GM23338 (cell line): ENCODE results near the gene OR9A2. TPM values are rescaled to one million over a fixed set of nuclear protein-coding genes. Genes with fewer than 3 reads are reported as not detected.

ENCODE experiments used
- ATAC-seq: fragments of 200-7000 bp; cut with Tn5 transposase; 3 replicates; pipeline ENCODE4 v1.9.1; 2020
- DNase-seq: peaks from one replicate; pipeline ENCODE4 v3.0.0-alpha.2; 2015; ENCODE audit warnings: low spot score
- H2AFZ ChIP-seq: fragments of 200-600 bp; sonication (generic); 2 replicates; pipeline ENCODE4 v1.8.0; 2016; ENCODE audit warnings: antibody characterized with exemption, mild to moderate bottlenecking, moderate library complexity
- H3F3A ChIP-seq: fragments of 200-600 bp; sonication (generic); replicated peaks from 2 replicates; pipeline ENCODE4 v1.8.0; 2017; ENCODE audit warnings: antibody characterized with exemption, mixed run types, low read depth
- H3K27ac ChIP-seq: fragments of 200-600 bp; sonication (generic); 2 replicates; pipeline ENCODE4 v1.6.1; 2016; ENCODE audit warnings: low read depth
- H3K27me3 ChIP-seq: fragments of 200-600 bp; sonication (generic); 2 replicates; pipeline ENCODE4 v1.8.0; 2016; ENCODE audit warnings: mild to moderate bottlenecking, mixed run types, moderate library complexity; ENCODE audit not compliant: insufficient read depth
- H3K36me3 ChIP-seq: fragments of 200-600 bp; sonication (generic); 2 replicates; pipeline ENCODE4 v1.8.0; 2016; ENCODE audit warnings: mild to moderate bottlenecking; ENCODE audit not compliant: insufficient read depth
- H3K4me1 ChIP-seq: fragments of 200-600 bp; sonication (generic); 2 replicates; pipeline ENCODE4 v1.8.0; 2016; ENCODE audit warnings: mild to moderate bottlenecking, moderate library complexity; ENCODE audit not compliant: insufficient read depth
- H3K4me2 ChIP-seq: fragments of 200-600 bp; sonication (generic); 2 replicates; pipeline ENCODE4 v1.7.1; 2017; ENCODE audit warnings: mixed run types
- H3K4me3 ChIP-seq: fragments of 200-600 bp; sonication (generic); 2 replicates; pipeline ENCODE4 v1.6.1; 2016; ENCODE audit warnings: mixed run types
- H3K79me2 ChIP-seq: fragments of 200-600 bp; sonication (generic); replicated peaks from 2 replicates; pipeline ENCODE4 v1.8.0; 2017; ENCODE audit warnings: mild to moderate bottlenecking; ENCODE audit not compliant: insufficient read depth
- H3K9me2 ChIP-seq: fragments of 200-600 bp; sonication (generic); 2 replicates; pipeline ENCODE4 v1.8.0; 2017; ENCODE audit not compliant: insufficient read depth
- H4K20me1 ChIP-seq: fragments of 200-600 bp; sonication (generic); replicated peaks from 2 replicates; pipeline ENCODE4 v1.8.0; 2017; ENCODE audit warnings: mild to moderate bottlenecking; ENCODE audit not compliant: insufficient read depth
- H3K27ac Mint-ChIP-seq: 2 replicates; pipeline ENCODE4 v1.8.0; 2020; ENCODE audit warnings: inconsistent platforms, mild to moderate bottlenecking, moderate library complexity, mixed read lengths
- H3K27me3 Mint-ChIP-seq: 3 replicates; pipeline ENCODE4 v1.8.0; 2022; ENCODE audit warnings: low read depth, mild to moderate bottlenecking, moderate library complexity, mixed read lengths, inconsistent platforms; ENCODE audit not compliant: insufficient read depth, poor library complexity
- H3K36me3 Mint-ChIP-seq: 3 replicates; pipeline ENCODE4 v1.8.0; 2021; ENCODE audit warnings: low read depth, mild to moderate bottlenecking, inconsistent platforms, moderate library complexity, mixed read lengths
- H3K4me1 Mint-ChIP-seq: 3 replicates; pipeline ENCODE4 v1.8.0; 2020; ENCODE audit warnings: mild to moderate bottlenecking, inconsistent platforms, mixed read lengths
- H3K4me3 Mint-ChIP-seq: 3 replicates; pipeline ENCODE4 v1.8.0; 2021; ENCODE audit warnings: moderate library complexity, mild to moderate bottlenecking, inconsistent platforms, mixed read lengths
- H3K9me3 Mint-ChIP-seq: 3 replicates; pipeline ENCODE4 v1.8.0; 2020; ENCODE audit warnings: moderate library complexity, mild to moderate bottlenecking, inconsistent platforms, mixed read lengths
- CTCF ChIP-seq, 2 experiments: fragments of 200-600 bp in 1 of 2; sonication (generic) in 1 of 2; conservative IDR thresholded peaks; 2 replicates each; pipeline versions ENCODE4 v1.5.1 to v1.6.1; 2016 to 2017; ENCODE audit warnings: antibody characterized with exemption in 2 of 2, low read depth in 2 of 2, mild to moderate bottlenecking in 2 of 2, moderate library complexity in 1 of 2
- EZH2 ChIP-seq: fragments of 200-600 bp; sonication (generic); IDR thresholded peaks from one replicate; pipeline ENCODE4 v1.8.0; 2017; ENCODE audit warnings: antibody characterized with exemption, mild to moderate bottlenecking, low read depth; ENCODE audit not compliant: unreplicated experiment
- ZNF114 ChIP-seq: fragments of 250-450 bp; sonication (Bioruptor Pico); IDR thresholded peaks from 2 replicates; pipeline ENCODE4 v1.5.0; 2020; ENCODE audit warnings: mild to moderate bottlenecking, moderate library complexity
- ZNF462 ChIP-seq: fragments of 250-450 bp; sonication (Bioruptor Pico); IDR thresholded peaks from 2 replicates; pipeline ENCODE4 v1.5.0; 2020; ENCODE audit warnings: mild to moderate bottlenecking, moderate library complexity
- polyA plus RNA-seq: library from polyadenylated mRNA; unstranded; fragments of >200 nt; fragmentation: Nextera tagmentation; extraction: Ambion mirVana; gene quantifications from 2 replicates; pipeline ENCODE4 v1.2.1, GENCODE V29; 2016
- total RNA-seq: library from RNA; depleted of rRNA; stranded (reverse); fragments of >200 nt; shearing (Covaris generic); gene quantifications from 2 replicates; pipeline ENCODE4 v1.2.3, GENCODE V29; 2014
- TF ChIP-seq, protein P1 (sequence below): IDR thresholded peaks from 2 replicates; pipeline ENCODE4 v1.6.1; 2016; ENCODE audit warnings: antibody characterized with exemption

OR9A2 gene
- total and polyA plus RNA-seq, 2 experiments from 2014 or later: not detected

- Mint-ChIP-seq H3K9me3 (no peaks in the 10 kb centered on the region), H3K4me1 (peaks cover 4% of the 10 kb centered on the region; the same call in 1 of the 3 replicates), H3K27ac (no peak overlapping the region), H3K36me3 (no peaks in the 10 kb centered on the region), H3K4me3 (no peak overlapping the region), H3K27me3 (peaks cover 2% of the 10 kb centered on the region)
- no peak overlapping the region for H3K4me2 ChIP-seq
- no peaks in the 10 kb centered on the region for H3K9me2 ChIP-seq
- DNase-seq (peak; percentile 15), ATAC-seq (peak; percentile 71)
- H3F3A ChIP-seq: no peaks in the 10 kb centered on the region
- no peak overlapping the region for H3K4me3 ChIP-seq
- no peak for TF ChIP-seq ZNF462
- TF ChIP-seq, protein P1, sequence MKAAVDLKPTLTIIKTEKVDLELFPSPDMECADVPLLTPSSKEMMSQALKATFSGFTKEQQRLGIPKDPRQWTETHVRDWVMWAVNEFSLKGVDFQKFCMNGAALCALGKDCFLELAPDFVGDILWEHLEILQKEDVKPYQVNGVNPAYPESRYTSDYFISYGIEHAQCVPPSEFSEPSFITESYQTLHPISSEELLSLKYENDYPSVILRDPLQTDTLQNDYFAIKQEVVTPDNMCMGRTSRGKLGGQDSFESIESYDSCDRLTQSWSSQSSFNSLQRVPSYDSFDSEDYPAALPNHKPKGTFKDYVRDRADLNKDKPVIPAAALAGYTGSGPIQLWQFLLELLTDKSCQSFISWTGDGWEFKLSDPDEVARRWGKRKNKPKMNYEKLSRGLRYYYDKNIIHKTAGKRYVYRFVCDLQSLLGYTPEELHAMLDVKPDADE: no peak
- no peak for TF ChIP-seq ZNF114
- H3K27ac ChIP-seq: no peak overlapping the region; the same call in 1 of the 2 replicates
- no peaks in the 10 kb centered on the region for H3K36me3 ChIP-seq
- no peaks in the 10 kb centered on the region for H4K20me1 ChIP-seq
- no peaks in the 10 kb centered on the region for H3K79me2 ChIP-seq
- peak overlapping the region; percentile 86 for H2AFZ ChIP-seq
- no peaks in the 10 kb centered on the region for H3K4me1 ChIP-seq
- no peaks in the 10 kb centered on the region for H3K27me3 ChIP-seq
Measured at GRCh38 chr7:143042159-143042789, 15.3 kb upstream of the OR9A2 start.

- H2AFZ ChIP-seq: 0 out of 2 replicates have a peak overlapping the region, but pooled peaks have one; percentile 32
- Mint-ChIP-seq H3K4me3 (no peak overlapping the region), H3K4me1 (peaks cover 4% of the 10 kb centered on the region; the same call in 1 of the 3 replicates), H3K27ac (no peak overlapping the region), H3K27me3 (peaks cover 2% of the 10 kb centered on the region), H3K9me3 (no peaks in the 10 kb centered on the region), H3K36me3 (no peaks in the 10 kb centered on the region)
- no peak overlapping the region for H3K4me3 ChIP-seq
- no peaks in the 10 kb centered on the region for H3K9me2 ChIP-seq
- ATAC-seq (no peak), DNase-seq (no peak)
- no peaks in the 10 kb centered on the region for H3K36me3 ChIP-seq
- no peak overlapping the region for H3K4me2 ChIP-seq
- H3K79me2 ChIP-seq: no peaks in the 10 kb centered on the region
- H3K4me1 ChIP-seq: no peaks in the 10 kb centered on the region
- H3K27ac ChIP-seq: no peak overlapping the region
- H4K20me1 ChIP-seq: no peaks in the 10 kb centered on the region
- no peaks in the 10 kb centered on the region for H3K27me3 ChIP-seq
- no peaks in the 10 kb centered on the region for H3F3A ChIP-seq
- TF ChIP-seq CTCF (conservative IDR thresholded peaks at IDR 0.05; ENCODE audit: low read depth in 2 of 2) (no peak), EZH2 (no peak)
Measured at GRCh38 chr7:143041346-143041745, 14.4 kb upstream of the OR9A2 start.
